Motor neuron (in vitro differentiated cells): Measurements from ENCODE around the gene DCTN1. TPM values are rescaled to one million over a fixed set of nuclear protein-coding genes. Genes with fewer than 3 reads are reported as not detected.

Experiments used
- ATAC-seq, 8 experiments: fragments of 200-7000 bp; cut with Tn5 transposase; replicated peaks in 6 of 8; 2 replicates each; pipeline ENCODE4 v1.8.0; 2021; ENCODE audit warnings: mild to moderate bottlenecking in 8 of 8, moderate library complexity in 8 of 8
- H3K27ac ChIP-seq, 2 donors: fragments of 250-450 bp; sonication (Bioruptor Pico); 2 replicates each; pipeline ENCODE4 v1.9.0; 2021; ENCODE audit warnings: antibody characterized with exemption in 2 of 2, mild to moderate bottlenecking in 2 of 2, moderate library complexity in 1 of 2
- H3K4me1 ChIP-seq, 2 donors: fragments of 250-450 bp; sonication (Bioruptor Pico); replicated peaks in 1 of 2; 2 replicates each; pipeline ENCODE4 v1.6.1; 2021; ENCODE audit warnings: antibody characterized with exemption in 2 of 2, mild to moderate bottlenecking in 2 of 2, moderate library complexity in 1 of 2
- H3K4me3 ChIP-seq, 5 donors: fragments of 250-450 bp; sonication (Bioruptor Pico); 2 replicates each; pipeline ENCODE4 v1.9.0; 2021; ENCODE audit warnings: antibody characterized with exemption in 5 of 5, mild to moderate bottlenecking in 5 of 5, moderate library complexity in 4 of 5
- WGBS, 10 experiments: fragments of 450-650 bp; shearing (Covaris generic); methylation state at CpG; one replicate each; pipeline ENCODE4 v1.0.0; 2022; 5-methylcytosine and 5-hydroxymethylcytosine counted together
- in situ Hi-C, 9 experiments: fragments of 400-800 bp; cut with MboI; loops; one replicate each; pipeline ENCODE4 v1.15.0; 2021; ENCODE audit warnings: low sequenced_read_pairs in 9 of 9, low pct_unique_long_range_greater_than_20kb in 2 of 9; ENCODE audit not compliant: unreplicated experiment in 9 of 9
- total RNA-seq, 8 experiments: library from RNA; unstranded; fragments of 300-600 nt; gene quantifications; 2 replicates each; pipeline versions ENCODE4 v1.2.3 to v1.2.4, GENCODE V29; 2022

The DCTN1 gene
- total RNA-seq, 8 experiments from 2014 or later: 92.7 to 205 (median 134) TPM

- WGBS, 10 experiments: 50 to 100% (median 85%) methylated on average over 1 to 2 of the region's 2 CpGs
- Histone ChIP-seq H3K4me1 (peaks cover 0 to 10% of the 10 kb centered on the region in 2 donors), H3K4me3 (no peak overlapping the region), H3K27ac (no peak overlapping the region)
- in situ Hi-C loops: no loop called here
- no peak for ATAC-seq
These were observed 16.0 kb upstream of the DCTN1 start for GRCh38 chr2:74396149-74396548.

GRCh38 chr2:74393525-74393924 is 13.4 kb upstream of the DCTN1 start:
- WGBS, 10 experiments: 88 to 100% (median 100%) methylated on average over 1 of the region's 1 CpG; no CpG with 5 or more reads in 2 of the 10 experiments
- in situ Hi-C loops: no loop called here
- H3K4me3 ChIP-seq: no peak overlapping the region
- H3K4me1 ChIP-seq: peaks cover 3 to 27% of the 10 kb centered on the region in 2 donors
- ATAC-seq: no peak
- H3K27ac ChIP-seq: no peak overlapping the region

- in situ Hi-C loops: no loop called here
- peaks cover 3 to 27% of the 10 kb centered on the region in 2 donors for H3K4me1 ChIP-seq
- no peak for ATAC-seq
- no peak overlapping the region for H3K27ac ChIP-seq
- H3K4me3 ChIP-seq: no peak overlapping the region
- 20 to 100% (median 71%) methylated on average over 1 to 13 of the region's 13 CpGs; no CpG with 5 or more reads in 1 of the 10 experiments for WGBS, 10 experiments
These were observed 12.3 kb upstream of the DCTN1 start for GRCh38 chr2:74392449-74392743.

GRCh38 chr2:74391580-74392448 is 11.7 kb upstream of the DCTN1 start:
- Histone ChIP-seq H3K4me1 (peaks cover 3 to 28% of the 10 kb centered on the region in 2 donors), H3K4me3 (peak overlapping the region; percentile 81 to 99 (median 93)), H3K27ac (peak overlapping the region; percentile 94 to 98)
- in situ Hi-C loops: no loop called here
- ATAC-seq: peak; percentile 80 to 87 (median 83)
- 0 to 42% (median 7%) methylated on average over 2 to 14 of the region's 62 CpGs; no CpG with 5 or more reads in 1 of the 10 experiments for WGBS, 10 experiments

- 0 to 2% (median 0%) methylated on average over 1 to 6 of the region's 11 CpGs; no CpG with 5 or more reads in 3 of the 10 experiments for WGBS, 10 experiments
- peak overlapping the region; percentile 81 to 99 (median 93) for H3K4me3 ChIP-seq
- H3K27ac ChIP-seq: peak overlapping the region; percentile 94 to 98
- peaks cover 3 to 34% of the 10 kb centered on the region in 2 donors for H3K4me1 ChIP-seq
- ATAC-seq: peak in 3 of 8 experiments; percentile 42 to 64 (median 48)
- in situ Hi-C loops: no loop called here
These were observed 11.1 kb upstream of the DCTN1 start for GRCh38 chr2:74391209-74391579.

- in situ Hi-C loops: no loop called here
- no peak overlapping the region for H3K27ac ChIP-seq
- WGBS, 10 experiments: 0 to 59% (median 20%) methylated on average over 1 to 5 of the region's 5 CpGs; no CpG with 5 or more reads in 4 of the 10 experiments
- peak in 1 of 8 experiments; percentile 54 for ATAC-seq
- H3K4me1 ChIP-seq: peaks cover 7 to 40% of the 10 kb centered on the region in 2 donors
- H3K4me3 ChIP-seq: peak overlapping the region; percentile 81 to 99 (median 93)
These were observed 10.5 kb upstream of the DCTN1 start for GRCh38 chr2:74390606-74391005.

GRCh38 chr2:74387346-74387745 is 7.2 kb upstream of the DCTN1 start:
- Histone ChIP-seq H3K4me1 (peaks cover 16 to 40% of the 10 kb centered on the region in 2 donors), H3K4me3 (no peak overlapping the region), H3K27ac (no peak overlapping the region)
- 43 to 100% (median 100%) methylated on average over 1 of the region's 1 CpG; no CpG with 5 or more reads in 3 of the 10 experiments for WGBS, 10 experiments
- in situ Hi-C loops: no loop called here
- peak in 1 of 8 experiments; percentile 13 for ATAC-seq

GRCh38 chr2:74385396-74385795 is 5.3 kb upstream of the DCTN1 start:
- H3K27ac ChIP-seq: peak overlapping the region; percentile 67 to 79
- 42 to 89% (median 67%) methylated on average over 1 to 7 of the region's 8 CpGs; no CpG with 5 or more reads in 1 of the 10 experiments for WGBS, 10 experiments
- peaks cover 16 to 39% of the 10 kb centered on the region in 2 donors for H3K4me1 ChIP-seq
- peak in 6 of 8 experiments; percentile 33 to 92 (median 86) for ATAC-seq
- in situ Hi-C loops: no loop called here
- peak overlapping the region; percentile 38 to 43 (median 43) for H3K4me3 ChIP-seq

- no peak for ATAC-seq
- Histone ChIP-seq H3K4me3 (no peak overlapping the region), H3K4me1 (peaks cover 23 to 36% of the 10 kb centered on the region in 2 donors), H3K27ac (no peak overlapping the region)
- WGBS, 10 experiments: 17 to 100% (median 81%) methylated on average over 1 to 3 of the region's 3 CpGs; no CpG with 5 or more reads in 2 of the 10 experiments
- in situ Hi-C loops: no loop called here
These were observed 3.9 kb upstream of the DCTN1 start for GRCh38 chr2:74384051-74384450.

GRCh38 chr2:74383254-74383653 is 3.1 kb upstream of the DCTN1 start:
- no peak overlapping the region for H3K27ac ChIP-seq
- no peak overlapping the region for H3K4me3 ChIP-seq
- 0 to 100% (median 72%) methylated on average over 1 of the region's 1 CpG; no CpG with 5 or more reads in 2 of the 10 experiments for WGBS, 10 experiments
- peak in 3 of 8 experiments; percentile 26 to 52 (median 40) for ATAC-seq
- H3K4me1 ChIP-seq: peaks cover 25 to 37% of the 10 kb centered on the region in 2 donors
- in situ Hi-C loops: no loop called here

GRCh38 chr2:74381751-74382150 is 1.6 kb upstream of the DCTN1 start:
- Histone ChIP-seq H3K4me1 (peaks cover 25 to 36% of the 10 kb centered on the region in 2 donors), H3K4me3 (no peak overlapping the region), H3K27ac (no peak overlapping the region)
- in situ Hi-C loops: no loop called here
- 83 to 100% (median 95%) methylated on average over 1 to 3 of the region's 3 CpGs; no CpG with 5 or more reads in 1 of the 10 experiments for WGBS, 10 experiments
- ATAC-seq: no peak

GRCh38 chr2:74378007-74378406 is 2.1 kb downstream of the DCTN1 start:
- H3K27ac ChIP-seq: no peak overlapping the region
- no peak for ATAC-seq
- in situ Hi-C loops: no loop called here
- no peak overlapping the region for H3K4me3 ChIP-seq
- 60 to 100% (median 93%) methylated on average over 2 to 8 of the region's 10 CpGs; no CpG with 5 or more reads in 3 of the 10 experiments for WGBS, 10 experiments
- H3K4me1 ChIP-seq: peaks cover 21 to 23% of the 10 kb centered on the region in 2 donors

GRCh38 chr2:74375838-74376237 is 4.3 kb downstream of the DCTN1 start:
- H3K4me1 ChIP-seq: peaks cover 26 to 30% of the 10 kb centered on the region in 2 donors
- H3K27ac ChIP-seq: no peak overlapping the region
- no peak overlapping the region for H3K4me3 ChIP-seq
- WGBS, 10 experiments: 67 to 100% (median 83%) methylated on average over 1 of the region's 2 CpGs; no CpG with 5 or more reads in 7 of the 10 experiments
- no peak for ATAC-seq
- in situ Hi-C loops: no loop called here
